Ishikawa (cell line): ENCODE measurements around the gene TTC34.

Source experiments
- CEBPB ChIP-seq: IDR thresholded peaks from 2 replicates; pipeline ENCODE4 v1.6.1; 2012
- EP300 ChIP-seq: IDR thresholded peaks from 2 replicates; pipeline ENCODE4 v1.6.1; 2012; ENCODE audit warnings: borderline replicate concordance
- MAX ChIP-seq: IDR thresholded peaks from 2 replicates; pipeline ENCODE4 v1.6.1; 2012
- RAD21 ChIP-seq: IDR thresholded peaks from 2 replicates; pipeline ENCODE4 v1.6.1; 2012; ENCODE audit warnings: low read depth
- REST ChIP-seq: IDR thresholded peaks from 2 replicates; pipeline ENCODE4 v1.6.1; 2012; ENCODE audit warnings: low read depth, mild to moderate bottlenecking
- TAF1 ChIP-seq: IDR thresholded peaks from 2 replicates; pipeline ENCODE4 v1.6.1; 2012; ENCODE audit warnings: low read depth, mild to moderate bottlenecking

- TF ChIP-seq REST (no peak), RAD21 (no peak), MAX (no peak), TAF1 (no peak), CEBPB (no peak), EP300 (no peak)
Observed at GRCh38 chr1:2824999-2825398, 23.5 kb upstream of the TTC34 start.
